Right lung (tissue), 5 donors: ENCODE results near the gene KCNIP1. TPM values are rescaled to one million over a fixed set of nuclear protein-coding genes. Genes with fewer than 3 reads are reported as not detected.

Experiments used
- DNase-seq, 2 donors: peaks; one replicate each; pipeline ENCODE4 v3.0.0-alpha.2; 2013
- polyA plus RNA-seq, 5 donors: library from polyadenylated mRNA; unstranded; fragments of 120-200 nt; gene quantifications; one replicate each; pipeline versions ENCODE4 v1.2.1 to v1.2.3, GENCODE V29; 2013; ENCODE audit warnings: inconsistent platforms in 1 of 5, low replicate concordance in 1 of 5; ENCODE audit not compliant: insufficient read length in 5 of 5, insufficient read depth in 1 of 5

The KCNIP1 gene
- polyA plus RNA-seq, 5 donors: 3.0 to 3.4 (median 3.3) TPM

- no peak for DNase-seq
These were observed 137.8 kb downstream of the KCNIP1 start for GRCh38 chr5:170641589-170642031.

GRCh38 chr5:170642066-170642735, 138.4 kb downstream of the KCNIP1 start:
- DNase-seq: no peak

- DNase-seq: no peak
These were observed 139.1 kb downstream of the KCNIP1 start for GRCh38 chr5:170642776-170643436.

GRCh38 chr5:170643591-170643990, 139.8 kb downstream of the KCNIP1 start:
- no peak for DNase-seq

GRCh38 chr5:170644501-170644900, 140.7 kb downstream of the KCNIP1 start:
- no peak for DNase-seq

GRCh38 chr5:170648541-170648940, 144.7 kb downstream of the KCNIP1 start:
- DNase-seq: no peak

- DNase-seq: no peak
These were observed 147.0 kb downstream of the KCNIP1 start for GRCh38 chr5:170650850-170651249.

GRCh38 chr5:170651604-170652277, 147.9 kb downstream of the KCNIP1 start:
- no peak for DNase-seq

GRCh38 chr5:170655476-170655875, 151.7 kb downstream of the KCNIP1 start:
- no peak for DNase-seq

- DNase-seq: no peak
These were observed 152.1 kb downstream of the KCNIP1 start for GRCh38 chr5:170655920-170656319.

- DNase-seq: no peak
These were observed 152.5 kb downstream of the KCNIP1 start for GRCh38 chr5:170656346-170656745.

- no peak for DNase-seq
These were observed 156.7 kb downstream of the KCNIP1 start for GRCh38 chr5:170660531-170660930.

GRCh38 chr5:170662966-170663365, 159.1 kb downstream of the KCNIP1 start:
- DNase-seq: no peak

GRCh38 chr5:170678811-170679210, 175.0 kb downstream of the KCNIP1 start:
- no peak for DNase-seq

- DNase-seq: peak; percentile 56 to 65
These were observed 177.2 kb downstream of the KCNIP1 start for GRCh38 chr5:170681013-170681433.

- no peak for DNase-seq
These were observed 187.8 kb downstream of the KCNIP1 start for GRCh38 chr5:170691657-170692056.

- DNase-seq: no peak
These were observed 189.9 kb downstream of the KCNIP1 start for GRCh38 chr5:170693701-170694100.

GRCh38 chr5:170694911-170695310, 191.1 kb downstream of the KCNIP1 start:
- DNase-seq: no peak

- DNase-seq: no peak
These were observed 193.2 kb downstream of the KCNIP1 start for GRCh38 chr5:170697031-170697430.

- no peak for DNase-seq
These were observed 196.7 kb downstream of the KCNIP1 start for GRCh38 chr5:170700503-170700902.

GRCh38 chr5:170701334-170701733, 197.5 kb downstream of the KCNIP1 start:
- DNase-seq: no peak

- DNase-seq: no peak
These were observed 200.8 kb downstream of the KCNIP1 start for GRCh38 chr5:170704417-170705192.
